GDM1 (cell line): ENCODE measurements around the gene DISC1.

Source experiments
- DNase-seq: peaks from one replicate; lab custom pipeline; 2025; lab: John Stamatoyannopoulos, UW

Gene DISC1

DNA sequence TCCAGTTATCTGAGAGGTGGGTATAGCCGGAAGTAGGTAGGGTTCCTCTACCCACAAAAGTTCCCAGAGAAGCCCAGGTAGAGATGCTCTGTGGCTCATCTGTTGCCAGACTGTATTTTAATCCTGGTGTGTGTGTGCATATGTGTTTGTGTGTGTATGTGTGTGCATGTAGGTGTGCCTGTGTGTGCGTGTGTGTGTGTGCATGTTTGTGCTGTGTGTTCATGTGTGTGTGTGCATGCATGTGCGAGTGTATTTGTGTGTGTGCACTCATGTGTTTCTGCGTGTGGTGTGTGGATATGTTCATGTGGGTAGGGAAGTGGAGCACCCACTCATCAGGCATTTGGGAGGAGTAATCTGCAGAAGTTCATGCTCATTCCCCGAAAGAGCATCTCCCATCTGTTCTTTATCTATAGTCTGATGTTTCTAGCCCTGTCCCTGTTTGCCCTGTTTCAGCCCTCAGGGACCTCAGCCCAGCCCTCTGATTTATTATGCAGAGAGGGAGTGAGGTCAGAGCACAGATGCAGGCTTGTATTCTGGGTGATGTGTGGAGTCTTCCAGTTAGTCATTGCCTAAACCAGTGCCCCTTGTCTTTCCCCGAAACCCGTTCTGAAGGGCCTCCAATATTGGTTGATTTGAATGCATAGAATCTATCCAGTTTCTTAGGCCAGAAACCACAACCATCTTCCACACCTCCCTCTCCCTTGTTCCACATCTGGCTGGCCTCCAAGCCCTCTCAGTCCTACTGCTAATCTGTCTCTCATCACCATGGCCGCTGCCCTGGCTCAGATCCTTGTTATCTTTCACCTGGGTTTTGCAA, 69.1 kb downstream of the DISC1 start:
- no peak for DNase-seq

DNA sequence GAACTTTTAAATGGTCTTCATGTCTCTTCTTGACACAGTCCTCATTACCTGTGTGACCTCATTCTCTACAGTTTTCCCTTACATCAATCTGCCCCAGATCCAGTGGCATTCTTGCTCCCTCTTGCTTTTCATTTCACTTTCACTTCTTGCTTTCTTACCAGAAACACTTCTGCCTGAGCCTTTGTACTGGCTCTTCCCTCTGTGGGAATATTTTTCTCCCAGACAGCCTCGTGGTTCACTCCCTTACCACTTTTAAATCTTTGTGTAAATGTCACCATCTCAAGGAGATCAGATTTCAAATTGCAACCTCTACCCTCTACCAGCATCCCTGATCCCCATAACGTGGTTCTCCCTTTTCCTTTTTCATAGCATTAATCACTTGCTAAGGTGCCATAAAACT, 73.2 kb downstream of the DISC1 start:
- no peak for DNase-seq

GRCh38 chr1:231701306-231701705, 74.7 kb downstream of the DISC1 start:
- DNase-seq, result no peak

- DNase-seq, result no peak
These were observed 75.7 kb downstream of the DISC1 start for GRCh38 chr1:231702331-231702730.

DNA sequence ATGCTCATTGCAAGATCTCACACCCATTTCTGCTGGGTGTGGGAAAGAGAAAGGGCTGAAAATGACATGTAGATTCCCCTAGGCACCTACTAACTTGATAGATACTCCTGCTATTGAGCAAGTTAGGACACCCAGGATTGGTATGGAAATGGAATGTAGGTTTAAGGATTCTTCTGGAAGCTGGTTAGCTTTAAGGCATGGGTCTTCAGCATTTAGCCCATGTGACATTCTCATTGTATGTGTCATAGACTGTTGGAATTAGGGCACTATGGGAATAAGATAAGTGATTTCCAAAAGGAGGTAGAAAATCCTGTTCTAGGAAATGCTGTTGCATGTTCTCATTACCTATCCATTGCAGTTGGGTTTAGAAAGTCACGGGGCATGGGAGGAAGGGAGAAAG, 76.2 kb downstream of the DISC1 start:
- DNase-seq, result no peak

GRCh38 chr1:231705806-231706760, 79.5 kb downstream of the DISC1 start:
- DNase-seq, result no peak

DNA sequence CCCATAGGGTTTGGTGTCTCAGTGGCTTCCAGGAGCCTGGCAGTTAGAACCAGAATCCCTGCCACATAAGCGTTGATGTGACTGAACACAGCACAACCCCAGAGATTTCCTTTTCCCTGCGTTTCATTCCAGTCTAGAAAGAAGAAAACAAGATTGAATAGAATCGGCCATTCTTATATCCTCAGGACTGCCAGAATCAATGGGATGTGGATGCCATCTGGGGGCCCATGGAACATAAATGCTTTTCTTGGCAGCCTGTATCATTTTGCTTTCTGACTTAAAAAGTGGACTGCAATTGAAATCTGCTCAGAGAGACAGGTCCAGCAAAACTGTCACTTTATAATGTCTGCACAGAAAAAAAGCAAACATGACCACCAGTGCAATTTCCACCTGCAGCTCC, 80.3 kb downstream of the DISC1 start:
- DNase-seq, result no peak

DNA sequence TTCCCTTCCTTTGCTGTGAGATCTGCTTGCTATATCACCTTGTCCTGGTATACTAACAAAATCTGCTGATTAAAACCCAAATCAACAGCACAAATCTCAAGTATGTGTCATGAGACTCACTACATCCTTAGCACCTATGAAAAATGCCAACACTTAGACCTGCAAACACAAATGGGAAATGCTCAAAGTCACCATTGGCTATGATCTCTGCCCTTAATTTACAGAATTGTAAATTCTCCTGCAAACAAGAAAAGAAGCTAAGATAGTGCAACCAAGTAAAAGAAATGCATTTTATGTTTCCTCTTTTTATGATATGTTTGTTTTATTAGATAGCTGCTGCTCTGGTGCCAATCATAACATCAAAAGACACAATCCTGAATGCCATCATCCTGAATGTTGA, 80.8 kb downstream of the DISC1 start:
- DNase-seq, result no peak

- DNase-seq, result no peak
These were observed 81.8 kb downstream of the DISC1 start for GRCh38 chr1:231708394-231708793.

- DNase-seq, result no peak
These were observed 87.8 kb downstream of the DISC1 start for GRCh38 chr1:231714440-231714839.

DNA sequence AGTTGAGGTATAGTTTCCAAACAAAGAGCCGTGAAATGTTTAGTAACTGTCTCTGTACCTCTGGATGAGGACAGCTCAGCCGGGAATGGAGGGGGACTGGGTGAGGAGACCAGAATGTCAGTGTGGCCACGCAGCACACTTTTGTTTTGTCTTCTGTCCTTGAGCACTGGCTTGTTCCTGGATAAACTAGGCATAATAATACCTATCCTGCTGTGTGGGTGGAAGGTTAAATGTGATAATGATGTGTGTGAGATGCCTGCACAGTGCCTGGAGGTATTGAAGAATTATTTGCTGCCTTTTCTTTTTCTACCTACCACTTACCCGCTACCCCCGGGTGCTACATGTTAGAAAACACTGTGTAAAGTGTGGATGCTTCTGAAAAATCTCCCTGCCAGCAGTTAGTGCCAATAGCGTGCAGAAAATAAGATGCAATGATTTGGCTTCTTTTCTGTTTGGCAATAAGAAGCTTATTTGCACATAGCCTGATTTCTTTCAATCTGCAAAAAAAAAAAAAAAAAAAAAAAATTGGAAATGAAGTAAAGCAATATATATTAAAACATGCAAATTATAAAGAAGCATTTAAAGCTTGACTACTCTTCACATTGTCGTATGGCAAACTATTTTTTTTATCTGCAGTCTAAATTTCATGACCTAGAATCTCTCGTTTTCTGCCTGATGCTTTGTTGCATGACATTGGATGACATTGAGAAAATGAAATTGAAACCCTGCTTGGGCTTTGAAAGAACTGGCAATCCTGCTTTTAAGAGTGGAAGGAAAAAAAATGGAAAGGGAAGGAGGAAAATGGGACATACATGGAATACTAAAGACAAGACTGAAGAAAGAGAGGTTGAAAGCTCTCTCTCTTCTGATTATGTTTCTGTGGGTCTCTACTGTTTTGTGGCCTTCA, 89.5 kb downstream of the DISC1 start:
- no peak for DNase-seq

GRCh38 chr1:231716879-231717278, 90.3 kb downstream of the DISC1 start:
- no peak for DNase-seq

GRCh38 chr1:231719485-231720183, 93.0 kb downstream of the DISC1 start:
- DNase-seq, result no peak

DNA sequence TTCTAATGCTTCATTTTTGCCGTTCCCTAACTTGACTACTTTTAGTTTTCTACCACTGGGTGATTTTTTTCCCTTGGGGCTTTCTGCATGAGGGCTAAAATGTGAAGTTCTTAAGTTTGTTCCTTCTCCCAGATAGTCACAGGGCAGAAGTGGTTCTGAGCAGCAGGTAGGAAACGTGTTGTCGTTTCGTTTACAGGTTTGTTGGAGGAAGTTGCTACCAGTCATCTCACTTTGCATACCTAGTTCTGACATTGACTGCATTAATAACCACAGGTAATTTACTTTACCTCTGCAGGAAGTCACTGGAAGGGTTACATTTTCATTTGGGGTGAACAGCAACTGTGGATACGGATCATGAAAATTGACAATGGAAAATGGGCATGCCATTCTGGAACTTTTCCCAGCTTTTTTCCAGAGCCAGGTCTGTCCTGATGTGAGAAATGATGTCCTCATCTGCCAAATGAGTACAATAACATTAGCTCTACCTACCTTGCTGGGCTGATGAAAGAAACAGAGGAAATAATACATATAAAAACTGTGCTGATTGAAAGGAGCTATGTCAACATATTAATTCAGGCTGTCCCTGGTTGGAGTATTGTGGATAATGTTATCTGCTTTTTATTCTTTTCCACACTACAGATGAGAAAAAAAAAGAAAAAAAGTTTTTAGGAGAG, 94.2 kb downstream of the DISC1 start:
- DNase-seq, result no peak

- no peak for DNase-seq
These were observed 94.8 kb downstream of the DISC1 start for GRCh38 chr1:231721436-231721835.

GRCh38 chr1:231722356-231722755, 95.8 kb downstream of the DISC1 start:
- DNase-seq, result no peak

GRCh38 chr1:231723146-231723545, 96.6 kb downstream of the DISC1 start:
- no peak for DNase-seq

DNA sequence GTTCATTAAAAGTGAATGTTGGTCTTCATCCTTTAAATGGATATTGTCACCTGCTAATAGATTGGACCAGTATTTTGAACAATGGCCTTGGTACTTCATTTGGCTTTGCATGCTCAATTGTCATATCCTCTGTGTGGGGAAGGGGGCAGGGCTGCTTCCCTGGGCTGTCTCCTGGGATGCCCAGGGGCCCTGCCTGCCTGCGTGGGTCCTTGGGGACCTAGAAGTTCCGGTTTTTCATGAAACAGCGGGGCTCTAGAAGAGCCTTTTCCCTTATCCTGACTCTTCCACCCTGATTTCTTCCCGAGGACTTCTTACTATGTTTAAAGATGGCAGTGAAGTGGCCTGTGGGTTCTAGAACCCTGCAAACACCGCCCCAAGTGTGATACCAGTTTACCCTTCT, 97.5 kb downstream of the DISC1 start:
- DNase-seq, result no peak

DNA sequence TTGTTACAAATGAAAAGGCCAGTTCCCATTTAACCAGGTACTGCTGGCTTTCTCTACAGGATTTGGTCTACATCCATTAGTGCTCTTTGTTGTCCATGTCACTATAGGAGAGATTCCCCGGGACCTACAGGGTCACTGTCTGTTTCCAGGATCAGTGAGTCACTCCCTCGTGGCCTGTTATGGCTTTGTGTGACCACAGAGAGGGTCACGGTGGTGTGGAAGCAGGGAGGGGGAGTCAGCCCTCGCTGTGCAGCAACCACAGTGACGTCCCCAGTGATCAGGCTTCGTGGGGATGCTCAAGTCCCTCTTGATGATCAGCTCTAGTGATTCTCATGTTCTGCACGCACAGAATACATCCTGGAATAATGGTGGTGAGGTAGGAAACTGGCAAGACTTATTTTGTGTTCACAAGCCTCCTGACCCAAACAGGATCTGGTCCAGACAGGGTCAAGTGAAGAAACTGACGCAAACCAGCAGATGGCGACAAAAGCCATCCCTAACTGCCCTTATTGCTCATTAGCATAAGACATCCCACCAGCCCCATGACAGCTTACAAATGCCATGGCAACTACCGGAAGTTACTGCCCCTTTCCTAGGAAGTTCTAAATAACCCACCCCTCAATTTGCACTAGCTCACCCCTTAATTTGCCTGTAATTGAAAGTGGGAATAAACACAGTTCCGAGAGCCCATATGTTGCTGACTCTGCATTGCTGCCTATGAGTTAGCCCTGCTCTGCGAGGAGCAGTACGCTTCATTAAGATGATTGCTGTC, 98.5 kb downstream of the DISC1 start:
- no peak for DNase-seq

- DNase-seq, result no peak
These were observed 100.6 kb downstream of the DISC1 start for GRCh38 chr1:231727171-231727570.
